PC-3 (cell line): Measurements from ENCODE around the gene LINGO3.

Experiments
- CTCF ChIP-seq: fragments of 300-600 bp; sonication (generic); conservative IDR thresholded peaks from 2 replicates; pipeline ENCODE4 v1.5.1; 2017; ENCODE audit warnings: antibody characterized with exemption, low read depth, mild to moderate bottlenecking, low read length
- EZH2 ChIP-seq: fragments of 300-600 bp; sonication (generic); IDR thresholded peaks from one replicate; pipeline ENCODE4 v1.6.1; 2017; ENCODE audit warnings: antibody characterized with exemption, mild to moderate bottlenecking, low read length; ENCODE audit not compliant: unreplicated experiment

GRCh38 chr19:2328401-2329148 is 20.6 kb upstream of the LINGO3 start, which contains the start of the genes LSM7 and SPPL2B:
- no peak for TF ChIP-seq CTCF
- TF ChIP-seq EZH2: no peak
